Activated CD4-positive, CD25-positive, alpha-beta regulatory T cell treated with anti-CD3 and anti-CD28 coated beads, Interleukin-2, amount 50 U/mL, for 16 hours (primary cell): Measurements from ENCODE around the gene MTM1.
A peak's percentile ranks its signal among the peaks of the same experiment; 100 is the strongest.

ENCODE experiments used
- DNase-seq: peaks from one replicate; pipeline ENCODE4 v3.0.0-alpha.2; 2020; ENCODE audit warnings: low read depth, low spot score

Gene MTM1

GRCh38 chrX:150663073-150663472 lies 94.7 kb downstream of the MTM1 start:
- no peak for DNase-seq

DNA sequence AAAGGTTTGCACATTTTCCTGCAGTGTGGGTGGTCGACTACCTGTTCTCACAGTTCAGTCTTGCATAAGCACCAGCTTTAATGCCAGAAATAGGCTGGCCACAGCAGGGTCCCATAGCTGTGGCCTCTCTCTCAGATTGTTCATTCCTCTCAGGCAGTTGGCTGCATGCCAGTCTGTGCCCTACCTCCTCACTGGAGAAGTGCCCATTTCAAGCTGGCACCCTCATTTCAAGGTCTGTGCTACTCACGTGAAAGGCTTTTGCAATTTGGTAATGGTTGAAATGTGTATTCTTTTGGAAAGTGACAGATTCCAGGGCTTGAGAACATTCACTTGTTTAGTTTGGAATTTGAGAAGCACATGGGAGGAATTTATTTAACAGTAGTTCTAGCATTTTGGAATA lies 95.9 kb downstream of the MTM1 start:
- no peak for DNase-seq

GRCh38 chrX:150676221-150676620 lies 107.8 kb downstream of the MTM1 start:
- no peak for DNase-seq

DNA sequence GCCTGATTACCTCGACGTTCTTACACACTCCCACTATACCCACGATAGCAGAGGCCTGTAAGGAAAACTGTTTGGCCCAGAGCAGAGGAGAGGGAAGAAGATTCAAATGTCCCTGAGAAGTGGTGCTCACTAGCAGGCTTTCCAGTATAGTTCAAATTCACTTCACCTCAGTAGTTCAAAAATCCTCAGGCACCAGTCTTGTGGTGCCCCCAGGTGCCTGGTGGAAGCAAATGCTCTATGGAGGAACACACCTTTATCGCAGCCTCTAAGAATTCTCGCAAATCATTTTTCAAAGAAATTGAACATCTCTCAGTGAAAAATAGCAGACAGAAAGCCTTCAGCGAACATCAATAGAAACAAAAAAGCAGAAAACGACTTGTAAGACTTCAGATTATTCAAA lies 112.6 kb downstream of the MTM1 start:
- no peak for DNase-seq

DNA sequence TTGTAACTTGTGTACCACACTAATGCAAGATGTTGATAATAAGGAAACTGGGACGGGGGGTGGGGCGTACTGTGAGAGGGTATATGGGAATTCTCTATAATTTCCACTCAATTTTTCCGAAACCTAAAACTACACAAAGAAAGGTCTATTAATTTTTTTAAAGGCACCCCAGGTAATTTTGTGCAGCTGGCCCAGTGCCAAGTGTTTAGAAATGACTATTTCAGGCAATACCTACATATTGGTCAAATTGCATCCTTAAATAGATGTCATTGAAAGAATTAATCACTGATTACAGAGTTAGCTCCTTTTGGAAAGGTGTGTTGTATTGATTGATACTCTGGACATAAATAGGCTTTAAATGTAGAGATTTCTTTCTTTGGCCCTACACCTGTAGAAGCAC lies 114.7 kb downstream of the MTM1 start:
- no peak for DNase-seq

DNA sequence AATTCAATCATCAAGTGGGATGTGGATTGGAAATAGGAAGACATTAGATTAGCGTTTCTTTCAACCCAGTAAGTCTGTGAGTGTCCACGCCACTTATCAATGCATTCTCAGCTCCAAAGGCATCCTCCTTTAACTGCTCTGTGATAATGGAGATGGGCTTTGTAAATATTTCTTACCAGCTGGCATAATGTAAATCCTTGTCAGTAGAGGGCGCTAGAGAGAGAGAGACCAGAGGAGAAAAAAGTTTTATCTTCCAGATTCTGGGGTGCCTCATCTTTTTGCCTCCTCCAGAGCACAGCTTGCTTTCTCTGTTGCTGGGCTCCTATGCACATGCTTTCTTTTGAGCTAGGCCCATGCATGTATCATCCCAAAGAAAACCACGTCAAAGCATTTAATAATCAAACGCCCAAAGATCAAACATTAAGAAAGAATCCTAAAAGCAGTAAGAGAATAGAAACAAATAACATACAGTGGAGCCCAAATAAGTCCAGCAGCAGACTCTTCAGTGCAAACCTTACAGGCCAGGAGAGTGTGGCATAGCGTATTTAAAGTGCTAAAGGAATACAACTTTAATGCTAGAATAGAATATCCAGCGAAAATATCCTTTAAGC lies 115.2 kb downstream of the MTM1 start:
- no peak for DNase-seq

DNA sequence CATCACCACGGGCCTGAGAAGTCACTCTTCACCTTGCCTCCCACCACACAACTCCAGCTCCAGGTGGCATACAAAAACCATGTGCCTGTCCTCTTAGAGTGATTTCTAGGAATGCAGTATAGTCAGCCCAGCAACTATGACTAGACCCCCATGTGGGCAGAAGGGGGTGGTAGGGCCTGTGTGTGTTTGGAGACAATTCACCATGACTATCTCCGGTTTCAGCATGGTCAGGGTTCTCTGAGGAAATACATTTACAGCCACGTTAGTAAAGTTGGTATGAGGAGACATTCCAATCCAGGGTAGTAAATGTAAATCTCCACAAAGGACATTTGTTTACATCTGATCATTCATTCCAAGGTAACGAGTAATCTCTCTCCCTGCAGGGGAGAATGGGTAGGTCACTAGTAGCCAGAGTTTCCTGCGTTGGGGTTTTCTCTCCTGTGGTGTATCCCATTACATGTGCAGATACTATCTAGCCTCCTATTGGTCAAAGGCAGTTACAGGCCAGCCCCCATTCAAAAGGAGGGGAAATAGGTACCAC lies 120.6 kb downstream of the MTM1 start:
- no peak for DNase-seq

DNA sequence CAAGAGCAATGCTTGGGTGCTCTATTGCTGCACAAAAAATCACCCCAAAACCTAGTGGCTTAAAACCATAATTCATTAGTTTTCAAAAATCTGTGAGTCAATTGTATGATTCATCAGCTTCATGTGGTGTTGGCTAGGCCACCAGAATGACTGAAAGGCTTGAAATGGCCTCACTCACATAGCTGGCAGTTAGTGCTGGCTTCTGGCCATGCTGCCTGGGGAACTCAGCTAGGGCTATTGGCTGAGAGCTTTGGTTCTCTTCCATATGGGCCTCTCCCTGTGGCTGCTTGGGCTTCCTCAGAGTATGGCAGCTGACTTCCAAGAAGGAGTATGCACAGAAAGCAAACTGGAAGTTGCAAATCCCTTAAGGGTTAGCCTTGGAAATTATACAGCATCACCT lies 121.7 kb downstream of the MTM1 start:
- no peak for DNase-seq

GRCh38 chrX:150692296-150692695 lies 123.9 kb downstream of the MTM1 start:
- no peak for DNase-seq

DNA sequence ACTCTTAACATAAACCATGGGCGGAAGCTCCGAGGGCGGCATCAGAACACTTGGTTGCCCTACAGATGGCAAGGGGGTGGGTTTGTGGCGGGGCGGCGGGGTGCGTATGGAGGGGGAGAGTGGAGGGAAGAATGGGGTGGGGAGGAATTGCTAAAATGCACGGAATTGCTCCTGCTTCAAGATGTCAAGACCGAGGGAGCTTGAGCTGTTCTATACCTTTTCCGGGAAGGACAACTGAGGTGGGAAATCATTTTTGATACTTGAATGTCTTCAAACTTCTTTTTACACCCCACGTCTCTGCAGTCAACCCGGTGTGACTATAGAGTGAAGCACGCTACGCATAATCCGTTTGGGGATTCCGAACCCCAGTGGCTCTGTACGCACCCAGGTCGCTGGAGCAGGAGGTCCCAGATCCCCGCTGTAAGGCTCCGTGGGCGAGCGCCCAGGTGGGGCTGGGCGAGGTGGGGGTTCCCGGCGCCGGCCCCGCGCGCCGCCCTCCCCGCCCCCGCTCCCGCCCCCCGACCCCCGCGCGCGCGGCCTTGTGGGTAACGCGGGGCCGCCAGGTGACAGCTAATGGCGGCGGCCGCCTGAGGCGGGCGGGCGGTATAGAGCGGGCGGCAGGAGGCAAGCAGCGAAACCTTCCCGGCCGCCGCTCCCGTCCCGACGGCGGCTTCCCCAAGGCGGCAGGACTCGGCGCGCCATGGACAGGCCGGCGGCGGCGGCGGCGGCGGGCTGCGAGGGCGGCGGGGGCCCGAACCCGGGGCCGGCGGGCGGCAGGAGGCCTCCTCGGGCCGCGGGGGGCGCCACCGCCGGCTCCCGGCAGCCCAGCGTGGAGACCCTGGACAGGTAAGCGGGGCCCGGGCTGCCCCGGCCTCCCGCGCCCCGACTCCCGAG lies 124.7 kb downstream of the MTM1 start, which contains the start of gene MTMR1:
Gene MTMR1 (plus strand): TSS at position 566 of the 894 bp plus-strand sequence. CDS start 135 bp downstream, at position 701.
- DNase-seq: peak; percentile 31

GRCh38 chrX:150693725-150694574 lies 125.5 kb downstream of the MTM1 start:
- DNase-seq: peak; percentile 28

DNA sequence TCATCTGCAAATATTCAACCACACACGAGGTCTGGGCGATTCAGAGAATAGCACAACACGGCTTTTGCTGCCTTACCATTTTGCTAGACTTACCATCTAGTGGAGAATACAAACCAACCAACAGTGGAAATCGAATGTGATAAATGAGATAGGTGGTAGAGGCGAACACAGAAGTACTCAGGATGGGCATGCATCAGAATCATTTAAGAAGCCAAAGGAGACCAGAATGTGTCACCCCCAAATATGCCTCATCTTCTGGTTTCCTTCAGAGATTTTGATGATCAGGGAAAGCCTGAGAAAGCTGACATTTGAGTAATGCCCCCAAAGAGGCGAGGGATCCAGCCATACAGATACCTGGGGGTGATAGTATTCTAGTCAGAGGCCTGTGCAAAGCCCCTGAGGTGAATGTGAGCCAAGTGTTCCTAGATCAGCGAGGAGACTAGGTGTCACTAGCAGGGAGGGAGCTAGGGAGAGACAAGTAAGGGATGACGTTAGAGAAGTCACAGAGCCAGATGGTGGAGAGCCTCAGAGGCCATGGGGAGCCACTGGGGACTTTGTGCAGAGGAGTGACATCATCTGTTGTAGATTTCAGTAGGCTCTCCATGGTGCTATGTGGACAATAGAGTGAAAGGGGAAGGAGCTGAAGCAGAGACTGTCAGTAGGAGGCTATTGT lies 126.5 kb downstream of the MTM1 start:
- DNase-seq: no peak

DNA sequence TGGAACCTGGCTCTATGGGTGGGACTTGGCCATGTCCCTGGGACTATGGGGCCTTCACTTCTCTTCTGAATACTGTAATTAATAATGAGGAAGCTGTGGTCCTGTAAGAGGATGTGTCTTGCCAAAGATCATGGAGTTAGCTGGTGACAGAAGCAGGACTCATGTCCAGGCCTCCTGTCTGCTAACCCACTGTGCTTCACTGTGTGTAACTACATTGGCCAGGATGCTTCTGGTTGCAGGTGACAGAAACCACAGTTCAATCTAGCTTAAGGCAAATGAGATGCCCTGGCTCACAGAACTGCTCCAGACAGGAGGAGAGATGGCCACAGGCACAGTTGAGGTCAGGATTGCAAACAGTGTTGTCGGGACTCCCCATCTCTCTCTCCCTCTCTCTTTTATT lies 127.9 kb downstream of the MTM1 start:
- no peak for DNase-seq

DNA sequence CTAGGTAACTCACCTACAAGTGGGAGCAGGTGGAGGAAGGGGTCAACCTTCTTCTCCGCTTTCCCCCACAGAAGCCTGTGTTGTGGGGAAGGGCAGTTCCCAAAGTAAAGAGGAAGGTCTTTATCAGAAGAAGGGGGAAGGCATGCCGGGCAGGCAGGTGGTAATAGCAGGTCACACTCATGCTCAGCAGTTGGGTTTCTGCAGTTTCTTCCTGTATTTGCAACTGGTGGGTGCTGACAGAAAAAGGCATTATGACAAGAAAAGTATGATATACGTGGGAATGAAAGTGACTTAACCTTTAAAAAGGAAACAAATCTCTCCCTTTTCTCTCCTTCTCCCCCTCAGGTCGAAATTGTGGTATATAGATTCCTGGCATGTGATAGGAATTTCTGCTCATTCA lies 128.4 kb downstream of the MTM1 start:
- no peak for DNase-seq

GRCh38 chrX:150697641-150698040 lies 129.2 kb downstream of the MTM1 start:
- no peak for DNase-seq

- DNase-seq: no peak
Observed at GRCh38 chrX:150698981-150699380, 130.6 kb downstream of the MTM1 start.

DNA sequence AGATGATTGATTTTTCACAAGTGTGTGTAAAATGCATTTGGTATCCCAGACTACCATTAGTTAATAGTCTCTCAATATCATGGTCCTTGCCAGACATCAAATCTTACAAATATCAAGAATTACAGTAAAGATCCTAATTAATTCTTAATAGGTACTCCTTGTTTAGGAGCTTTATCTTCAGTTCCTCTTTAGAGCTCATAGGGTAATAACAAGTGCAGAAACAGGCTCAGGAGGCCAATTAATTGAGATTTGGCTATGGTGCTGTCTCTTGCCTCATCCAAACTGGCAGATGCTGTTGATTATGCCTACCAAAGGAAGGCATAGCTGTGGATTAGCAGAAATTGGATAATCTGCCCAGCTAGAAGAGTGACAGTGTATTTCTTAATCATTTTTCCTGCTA lies 131.7 kb downstream of the MTM1 start:
- DNase-seq: no peak

DNA sequence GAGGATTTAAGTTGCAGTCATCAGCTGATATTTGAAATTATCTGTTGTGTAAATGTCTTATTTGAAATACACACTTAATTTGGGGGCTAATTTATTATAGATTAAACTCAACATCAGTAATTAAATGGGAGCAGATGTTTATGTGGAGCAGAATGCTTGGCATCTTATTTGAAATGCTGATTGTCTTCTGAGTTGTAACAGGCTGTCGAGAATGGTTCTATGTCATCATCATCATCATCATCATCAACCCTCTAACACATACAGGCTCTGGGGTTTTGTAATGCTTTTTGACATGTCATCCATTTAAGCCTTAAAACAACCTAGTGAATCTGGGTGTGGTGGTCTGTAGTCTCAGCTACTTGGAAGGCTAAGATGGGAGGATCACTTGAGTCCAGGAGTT lies 133.0 kb downstream of the MTM1 start:
- no peak for DNase-seq

GRCh38 chrX:150702966-150703694 lies 134.7 kb downstream of the MTM1 start:
- no peak for DNase-seq

DNA sequence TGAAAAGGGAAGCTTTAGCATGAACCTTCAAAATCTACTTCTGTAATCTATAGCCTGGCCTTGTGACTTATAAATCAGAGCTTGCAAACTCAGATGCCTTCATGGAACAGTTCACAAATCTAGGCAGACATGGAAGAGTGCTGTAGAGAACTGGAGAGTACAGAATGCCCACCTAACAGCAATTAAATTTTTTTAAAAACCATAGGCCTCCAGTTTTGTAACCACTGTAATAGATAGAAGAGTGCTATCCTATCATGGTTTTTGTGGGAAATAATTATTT lies 135.2 kb downstream of the MTM1 start:
- no peak for DNase-seq

DNA sequence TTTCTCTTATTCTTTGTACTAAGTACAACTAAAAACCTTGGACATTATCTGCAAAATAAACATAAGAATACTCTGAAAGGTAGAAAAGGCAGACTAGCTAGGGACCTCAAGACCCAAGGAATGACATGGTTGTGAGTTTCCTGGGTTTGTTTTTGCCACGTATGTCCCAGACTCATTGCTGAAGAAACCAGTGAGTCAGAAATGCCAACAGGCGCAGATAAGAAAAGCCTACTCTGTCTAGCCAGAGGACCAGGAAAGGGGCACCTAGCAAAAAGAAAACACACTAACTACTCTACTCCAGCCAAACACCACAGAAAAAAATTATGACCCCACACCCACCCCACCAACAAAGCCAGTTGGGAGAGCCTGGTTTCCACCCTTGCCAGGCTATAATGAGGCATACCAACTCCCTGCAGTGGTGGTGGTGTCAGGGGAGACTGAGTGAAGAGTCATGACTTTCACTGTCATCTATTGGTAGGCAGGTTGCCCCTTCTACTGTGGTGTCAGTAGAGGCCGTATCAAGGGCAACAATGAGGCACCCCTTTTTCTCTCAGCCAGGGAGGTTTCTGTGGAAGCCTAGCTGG lies 135.7 kb downstream of the MTM1 start:
- DNase-seq: no peak
